A673 (cell line): ENCODE data around the gene GSTK1. TPM values are rescaled to one million over a fixed set of nuclear protein-coding genes. Genes with fewer than 3 reads are reported as not detected.
"Not testable (repeated sequence)": the region's sequence is repeated elsewhere in the genome, so short reads cannot be mapped to it uniquely, and the experiment has no call there.

ENCODE experiments used
- BruUV-seq: library from RNA; stranded (reverse); fragments of 400-500 nt; replicated peaks from 2 replicates; lab custom pipeline; 2021; lab: Mats Ljungman, UMichigan
- CTCF ChIA-PET: fragments of 300-600 bp; sonication (Branson Sonifier 250); formaldehyde crosslinking; loops from one replicate; lab custom pipeline; 2022; ENCODE audit warnings: antibody characterized with exemption; lab: Charles Lee
- POLR2A ChIA-PET: fragments of 300-600 bp; sonication (Branson Sonifier 250); formaldehyde crosslinking; loops from one replicate; lab custom pipeline; 2022; ENCODE audit warnings: antibody characterized with exemption; ENCODE audit not compliant: low non-redundant PET; lab: Charles Lee
- DNase-seq: peaks from one replicate; pipeline ENCODE4 v3.0.0-alpha.2; 2015; ENCODE audit warnings: low spot score
- H3K27ac ChIP-seq: fragments of 200-600 bp; sonication (generic); 2 replicates; pipeline ENCODE4 v1.5.1; 2016; ENCODE audit warnings: mixed run types, low read depth, mild to moderate bottlenecking, mixed read lengths, antibody characterized with exemption, low read length; ENCODE audit not compliant: poor library complexity, severe bottlenecking
- H3K27me3 ChIP-seq: fragments of 200-600 bp; sonication (generic); replicated peaks from 2 replicates; pipeline ENCODE4 v1.6.1; 2017; ENCODE audit warnings: mixed run types, low read depth, mild to moderate bottlenecking, mixed read lengths, antibody characterized with exemption, low read length; ENCODE audit not compliant: insufficient read depth, poor library complexity
- H3K36me3 ChIP-seq: fragments of 200-600 bp; sonication (generic); 2 replicates; pipeline ENCODE4 v1.6.1; 2016; ENCODE audit warnings: mixed run types, mild to moderate bottlenecking, mixed read lengths, antibody characterized with exemption, low read length; ENCODE audit not compliant: insufficient read depth, poor library complexity, severe bottlenecking
- H3K4me1 ChIP-seq: fragments of 200-600 bp; sonication (generic); 2 replicates; pipeline ENCODE4 v1.6.1; 2017; ENCODE audit warnings: mixed run types, mild to moderate bottlenecking, mixed read lengths, antibody characterized with exemption, low read length; ENCODE audit not compliant: insufficient read depth, poor library complexity, severe bottlenecking
- H3K4me3 ChIP-seq: fragments of 200-600 bp; sonication (generic); 2 replicates; pipeline ENCODE4 v1.5.1; 2016; ENCODE audit warnings: low read depth, mixed run types, mild to moderate bottlenecking, mixed read lengths, low read length; ENCODE audit not compliant: poor library complexity, severe bottlenecking
- H3K9me3 ChIP-seq: fragments of 200-600 bp; sonication (generic); 2 replicates; pipeline ENCODE4 v1.6.1; 2016; ENCODE audit warnings: mixed run types, low read depth, mild to moderate bottlenecking, mixed read lengths, antibody characterized with exemption, low read length; ENCODE audit not compliant: poor library complexity, severe bottlenecking
- CTCF ChIP-seq: fragments of 300-800, 200-600 bp; sonication (generic); conservative IDR thresholded peaks from 2 replicates; pipeline ENCODE4 v1.5.1; 2017; ENCODE audit warnings: low read depth, mild to moderate bottlenecking, antibody characterized with exemption, low read length, moderate library complexity, mixed read lengths
- EZH2 ChIP-seq: fragments of 200-600 bp; sonication (generic); IDR thresholded peaks from 2 replicates; pipeline ENCODE4 v1.6.1; 2017; ENCODE audit warnings: borderline replicate concordance, low read depth, mild to moderate bottlenecking, mixed read lengths, antibody characterized with exemption, low read length; ENCODE audit not compliant: poor library complexity, severe bottlenecking
- intact Hi-C: fragments of 100-400 bp; cut with micrococcal nuclease; formaldehyde crosslinking; loops from one replicate; pipeline ENCODE4 v1.10.0; 2022; ENCODE audit not compliant: unreplicated experiment
- total RNA-seq: library from RNA; stranded (reverse); gene quantifications from 2 replicates; pipeline ENCODE4 v1.2.3, GENCODE V29; 2021

GSTK1 gene
- total RNA-seq, 1 experiment from 2014 or later, result 43.1 TPM

GRCh38 chr7:143288836-143289235, 25.6 kb downstream of the GSTK1 start:
- peaks cover 16% of the 10 kb centered on the region for H3K4me1 ChIP-seq
- DNase-seq, result peak; percentile 16
- BruUV-seq, result TSS peak; percentile 47
- H3K27me3 ChIP-seq, result no peaks in the 10 kb centered on the region
- no peaks in the 10 kb centered on the region for H3K9me3 ChIP-seq
- ChIA-PET POLR2A (no interaction called here), CTCF (no interaction called here)
- H3K36me3 ChIP-seq, result peaks cover 27% of the 10 kb centered on the region
- intact Hi-C loops, result no loop called here
- TF ChIP-seq CTCF (no peak), EZH2 (no peak)
- peak overlapping the region; percentile 97 for H3K27ac ChIP-seq
- H3K4me3 ChIP-seq, result peak overlapping the region; percentile 80

GRCh38 chr7:143289421-143289820, 26.2 kb downstream of the GSTK1 start:
- peak overlapping the region; percentile 97 for H3K27ac ChIP-seq
- DNase-seq, result no peak
- ChIA-PET POLR2A (no interaction called here), CTCF (no interaction called here)
- peak overlapping the region; percentile 80 for H3K4me3 ChIP-seq
- H3K4me1 ChIP-seq, result peaks cover 19% of the 10 kb centered on the region
- H3K9me3 ChIP-seq, result no peaks in the 10 kb centered on the region
- intact Hi-C loops, result no loop called here
- no TSS peak for BruUV-seq
- H3K27me3 ChIP-seq, result no peaks in the 10 kb centered on the region
- H3K36me3 ChIP-seq, result peaks cover 33% of the 10 kb centered on the region
- TF ChIP-seq EZH2 (no peak), CTCF (no peak)

GRCh38 chr7:143289888-143290287, 26.6 kb downstream of the GSTK1 start:
- intact Hi-C loops, POLR2A ChIA-PET, BruUV-seq, H3K27ac ChIP-seq, CTCF ChIA-PET, H3K9me3 ChIP-seq, DNase-seq, H3K27me3 ChIP-seq: not testable (repeated sequence)
- Histone ChIP-seq H3K36me3 (peaks cover 38% of the 10 kb centered on the region), H3K4me3 (peak overlapping the region; percentile 80), H3K4me1 (peaks cover 23% of the 10 kb centered on the region)

- no peak for TF ChIP-seq CTCF
- TF ChIP-seq EZH2, result no peak
- H3K9me3 ChIP-seq, result no peaks in the 10 kb centered on the region
- no peak for DNase-seq
- CTCF ChIA-PET, result no interaction called here
- H3K27ac ChIP-seq, result no peak overlapping the region
- H3K27me3 ChIP-seq, result no peaks in the 10 kb centered on the region
- H3K36me3 ChIP-seq, result peaks cover 42% of the 10 kb centered on the region
- H3K4me1 ChIP-seq, result peaks cover 27% of the 10 kb centered on the region
- BruUV-seq, result no TSS peak
- peak overlapping the region; percentile 80 for H3K4me3 ChIP-seq
- POLR2A ChIA-PET, result interaction anchor here (0.6 kb wide), 1 partner anchor 85 kb away, joined by 3 read pairs; no protein-coding TSS in a partner anchor
- intact Hi-C loops, result no loop called here
Observed at GRCh38 chr7:143290293-143290692, 27.1 kb downstream of the GSTK1 start.
